Medulla oblongata (tissue), 1 donor: ENCODE results near the gene ZNF507.

Experiments used
- DNase-seq: peaks from one replicate; pipeline ENCODE4 v3.0.0-alpha.2; 2015; ENCODE audit errors: extremely low spot score

Gene ZNF507

DNA sequence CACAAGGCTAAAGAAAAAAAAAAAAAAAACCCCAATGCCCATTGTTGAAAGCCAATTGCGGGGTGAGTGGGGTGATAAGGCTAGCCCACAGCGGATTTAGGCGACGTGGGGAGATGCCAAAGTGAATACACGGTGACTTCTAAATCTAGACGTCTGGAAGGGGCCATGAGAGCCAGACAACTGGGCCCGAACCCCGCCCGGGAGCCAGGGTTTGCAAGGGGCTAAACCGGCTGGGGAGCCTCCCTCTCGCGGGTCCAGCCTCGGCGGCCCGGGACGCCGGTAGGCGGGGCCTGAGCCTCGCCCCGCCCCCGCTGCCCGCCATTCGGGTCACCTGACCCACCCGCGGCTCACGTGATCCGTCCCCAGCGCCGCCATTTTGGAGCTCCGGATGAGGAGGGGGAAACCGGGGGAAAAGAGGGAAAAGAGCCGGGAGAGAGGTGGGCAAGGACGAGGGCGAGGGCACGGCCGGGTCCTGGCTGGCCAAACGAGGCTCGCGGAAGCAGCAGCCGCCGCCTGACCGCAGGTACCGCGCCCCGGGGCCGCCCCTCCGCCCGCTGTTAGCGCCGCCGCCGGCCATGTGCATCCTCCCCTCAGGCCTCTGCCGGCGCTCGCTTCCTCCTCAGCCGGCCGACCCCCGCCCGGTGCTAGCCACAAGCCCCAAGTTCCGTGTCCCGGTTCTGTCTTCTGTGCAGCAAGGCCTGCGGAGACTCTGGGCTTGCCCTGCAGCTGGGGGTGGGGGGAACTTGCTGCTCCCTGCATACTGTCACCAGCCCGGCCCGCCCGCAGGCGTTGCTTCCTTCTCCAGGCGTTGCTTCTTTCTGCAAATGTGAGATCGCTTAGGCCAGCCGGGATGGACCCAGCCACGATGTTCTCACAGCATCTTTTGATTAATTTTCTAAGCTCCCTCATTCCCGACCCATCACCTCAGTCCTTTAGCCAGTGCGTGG is at the start of gene ZNF507:
ZNF507 (plus strand) TSS at position 350 of the 947 bp plus-strand sequence. CDS start 7,221 bp downstream, outside the sequence.
- peak; percentile 71 for DNase-seq

DNA sequence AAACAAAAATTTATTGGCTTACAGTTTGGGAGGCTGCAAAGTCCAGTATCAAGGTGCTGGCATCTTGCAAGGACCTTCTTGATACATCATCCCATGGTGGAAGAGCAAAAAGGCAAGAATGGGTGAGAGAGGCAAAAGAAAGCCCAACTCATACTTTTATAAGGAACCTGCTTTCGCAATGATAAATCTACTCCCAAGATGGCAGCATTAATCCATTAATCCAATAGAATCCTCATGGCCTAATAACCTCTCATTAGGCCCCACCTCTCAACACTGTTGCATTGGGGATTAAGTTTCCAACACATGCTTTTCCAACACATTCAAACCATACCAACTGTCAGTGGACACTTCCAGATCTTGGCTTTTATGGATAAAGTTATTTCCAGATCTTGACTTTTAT is 48.7 kb upstream of the ZNF507 start:
- no peak for DNase-seq

DNA sequence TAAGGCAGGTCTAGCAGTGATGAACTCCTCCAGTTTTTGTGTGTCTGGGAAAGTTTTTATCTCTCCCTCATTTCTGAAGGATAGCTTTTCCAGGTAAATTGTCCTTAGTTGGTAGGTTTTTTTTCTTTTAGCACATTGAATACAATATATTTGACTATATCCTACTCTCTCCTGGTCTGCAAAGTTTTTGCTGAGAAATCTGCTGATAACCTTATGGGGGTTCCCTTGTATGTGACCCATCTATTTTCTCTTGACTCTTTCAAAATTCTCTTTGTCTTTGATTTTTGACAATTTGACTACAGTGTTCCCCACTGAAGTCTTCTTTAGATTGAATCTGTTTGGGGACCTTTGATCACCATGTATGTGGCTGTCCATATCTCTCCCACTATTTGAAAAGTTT is 42.6 kb upstream of the ZNF507 start:
- DNase-seq = no peak

DNA sequence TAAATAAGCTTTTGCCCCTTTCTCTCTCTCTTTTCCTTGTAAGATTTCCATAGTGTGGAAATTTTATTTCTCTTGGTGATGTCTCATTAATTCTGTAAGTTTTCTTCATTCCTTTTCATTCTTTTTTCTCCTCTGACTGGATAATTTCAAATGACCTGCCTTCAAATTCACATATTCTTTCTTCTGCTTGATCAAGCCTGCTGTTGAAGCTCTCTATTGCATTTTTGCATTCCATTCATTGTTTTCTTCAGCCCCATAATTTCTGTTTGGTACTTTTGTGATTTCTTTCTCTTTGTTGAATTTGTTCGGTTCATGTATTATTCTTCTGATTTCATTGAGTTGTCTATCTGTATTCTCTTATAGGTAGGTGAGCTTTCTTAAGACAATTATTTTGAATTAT is 42.2 kb upstream of the ZNF507 start:
- no peak for DNase-seq

DNA sequence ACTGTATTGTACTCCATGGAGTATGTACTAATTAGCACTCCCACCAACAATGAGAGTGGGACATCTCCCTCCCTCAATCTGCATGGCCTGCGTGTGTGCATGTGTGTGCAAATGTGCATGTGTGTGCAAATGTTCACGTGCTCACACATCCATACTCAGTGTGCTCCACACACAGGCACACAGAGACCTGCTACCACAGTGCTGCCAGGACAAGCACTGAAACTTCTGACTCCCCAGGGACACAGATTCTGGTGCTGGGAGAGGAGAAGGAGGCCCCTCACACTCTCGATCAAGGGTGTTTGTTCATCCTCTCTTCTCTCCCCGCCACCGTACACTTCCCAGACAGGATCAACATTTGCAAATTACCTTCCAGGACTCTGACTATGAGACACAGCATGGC is 37.8 kb upstream of the ZNF507 start:
- no peak for DNase-seq

DNA sequence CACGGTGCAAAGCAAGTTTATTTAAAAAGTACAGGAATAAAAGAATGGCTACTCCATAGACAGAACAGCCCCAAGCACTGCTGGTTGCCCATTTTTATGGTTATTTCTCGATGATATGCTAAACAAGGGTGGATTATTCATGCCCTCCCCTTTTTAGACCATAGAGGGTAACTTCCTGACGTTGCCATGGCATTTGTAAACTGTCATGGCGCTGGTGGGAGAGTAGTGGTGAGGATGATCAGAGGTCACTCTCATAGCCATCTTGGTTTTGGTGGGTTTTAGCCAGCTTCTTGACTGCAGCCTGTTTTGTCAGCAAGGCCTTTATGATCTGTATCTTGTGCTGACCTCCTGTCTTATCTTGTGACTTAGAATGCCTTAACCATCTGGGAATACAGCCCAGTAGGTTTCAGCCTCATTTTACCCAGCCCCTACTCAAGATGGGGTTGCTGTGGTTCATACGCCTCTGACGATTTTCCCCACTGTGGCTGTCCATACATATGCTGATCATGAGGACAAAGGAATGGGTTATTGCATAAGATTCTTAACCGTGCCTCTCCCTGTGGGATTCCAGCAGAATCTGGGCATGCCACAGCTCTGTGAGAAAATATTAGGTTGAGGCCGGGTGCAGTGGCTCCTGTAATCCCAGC is 36.9 kb upstream of the ZNF507 start:
- no peak for DNase-seq

DNA sequence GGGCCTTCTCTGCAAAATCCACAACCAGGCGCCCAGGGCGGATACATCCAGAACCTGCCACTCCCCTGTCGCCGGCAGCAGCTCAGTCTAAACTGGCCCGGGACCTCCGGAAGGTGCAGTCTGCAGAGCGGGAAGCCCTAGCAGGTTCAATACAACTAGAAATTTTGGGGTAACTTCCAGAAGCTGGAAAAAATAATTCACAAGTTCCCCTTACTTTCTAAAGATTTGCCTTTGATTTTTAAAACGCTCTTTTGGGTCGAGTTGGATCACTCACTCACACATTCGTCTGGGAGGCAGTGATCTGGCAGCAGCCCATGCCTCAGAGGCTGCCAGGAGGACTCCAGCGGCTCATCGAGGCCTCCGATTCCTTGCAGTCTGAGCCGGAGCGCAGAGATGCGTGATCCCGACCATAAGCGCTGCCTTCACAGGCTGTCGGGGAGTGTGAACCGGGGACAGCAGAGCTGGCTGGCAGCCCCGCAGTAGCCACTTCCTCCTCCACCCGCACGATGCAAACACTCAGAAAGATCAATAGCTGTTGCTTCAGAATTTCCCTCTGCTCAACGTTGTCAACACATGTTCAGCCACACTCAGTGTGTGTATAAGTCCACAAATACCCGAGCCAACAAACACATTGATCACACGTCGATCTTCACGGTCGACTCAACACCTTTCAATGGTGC is 35.6 kb upstream of the ZNF507 start:
- DNase-seq = no peak

DNA sequence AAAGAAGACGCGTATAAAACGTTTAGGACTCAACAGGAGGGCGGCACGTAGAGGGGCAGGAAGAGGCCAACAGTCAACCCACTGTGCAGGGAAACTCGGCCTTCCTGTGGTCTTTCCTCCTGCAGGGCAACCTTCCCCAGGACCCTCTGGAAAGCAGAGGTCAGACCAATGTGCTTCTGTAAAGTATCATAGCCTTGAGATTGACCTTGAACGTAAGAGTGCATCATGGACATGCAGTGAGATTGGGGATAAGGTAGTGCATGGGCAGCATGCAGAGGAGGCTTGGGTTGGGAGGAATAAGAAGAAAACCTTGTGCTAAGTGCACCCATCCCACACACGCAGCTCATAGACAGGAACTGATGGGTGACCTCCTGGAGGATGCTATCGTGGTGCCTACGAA is 34.0 kb upstream of the ZNF507 start:
- DNase-seq = no peak

DNA sequence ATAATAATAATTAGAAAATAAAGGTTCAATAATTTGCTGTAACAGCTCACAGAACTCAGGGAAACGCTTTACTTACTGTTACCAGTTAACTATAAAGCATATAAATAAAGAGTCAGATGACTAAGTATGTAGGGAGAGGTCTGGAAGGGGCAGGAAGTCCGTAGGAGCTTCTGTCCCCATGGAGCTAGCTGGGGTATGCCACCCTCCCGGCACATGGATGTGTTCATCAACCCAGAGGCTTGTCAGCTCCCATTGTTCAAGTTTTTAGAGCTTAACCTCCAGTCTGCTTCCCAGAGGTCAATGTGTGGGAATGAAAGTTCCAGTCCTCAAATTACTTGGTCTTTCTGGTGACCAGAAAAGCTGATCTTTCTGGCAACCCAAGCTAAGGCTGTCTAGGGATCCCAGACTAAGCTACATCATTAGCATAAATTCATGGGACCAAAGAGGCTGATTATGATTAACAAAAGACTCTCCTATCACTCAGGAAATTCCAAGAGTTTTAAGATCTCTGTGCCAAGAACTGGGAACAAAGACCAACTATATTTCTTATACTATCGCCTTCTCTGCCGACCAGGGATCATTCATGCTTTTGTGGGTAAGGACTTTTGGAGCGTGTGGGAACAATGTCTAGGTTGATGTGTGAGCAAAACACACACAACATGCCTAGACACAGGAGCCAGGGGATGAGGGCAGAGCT is 31.7 kb upstream of the ZNF507 start:
- DNase-seq = no peak

DNA sequence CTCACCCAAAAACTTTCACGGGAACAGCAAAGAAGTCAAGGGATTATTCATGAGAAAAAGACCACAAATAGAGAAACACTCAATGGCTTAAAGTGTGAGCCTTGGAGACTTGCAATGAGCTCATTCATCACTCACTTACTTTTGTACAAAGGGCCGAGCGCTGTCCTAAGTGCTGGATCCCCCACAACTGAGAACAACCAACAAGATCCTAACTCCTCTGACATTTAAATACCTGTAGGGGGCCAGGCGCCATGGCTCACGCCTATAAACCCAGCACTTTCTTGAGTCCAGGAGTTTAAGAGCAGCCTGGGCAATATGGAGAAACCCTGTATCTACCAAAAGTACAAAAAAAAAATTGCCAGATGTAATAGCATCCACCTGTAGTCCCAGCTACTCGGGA is 29.4 kb upstream of the ZNF507 start:
- no peak for DNase-seq

DNA sequence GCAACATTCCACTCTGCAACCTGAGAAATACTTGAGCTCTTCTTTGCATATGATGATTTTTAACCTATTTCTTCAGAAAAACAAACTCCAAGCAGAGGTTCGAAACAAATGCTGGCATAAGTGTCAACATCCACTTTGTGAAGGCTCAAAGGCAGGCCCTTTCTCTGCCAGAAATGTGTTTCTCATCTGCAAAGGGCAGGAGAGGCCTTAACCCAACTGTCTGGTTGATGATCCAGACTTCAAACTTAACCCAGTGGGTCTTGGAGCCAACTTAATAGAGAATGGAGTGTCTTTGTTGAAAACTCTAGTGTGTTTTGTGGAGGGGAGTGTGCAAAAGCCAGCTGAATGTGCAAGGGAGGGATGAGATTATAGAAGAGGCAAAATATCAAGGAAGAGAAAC is 28.3 kb upstream of the ZNF507 start:
- no peak for DNase-seq

DNA sequence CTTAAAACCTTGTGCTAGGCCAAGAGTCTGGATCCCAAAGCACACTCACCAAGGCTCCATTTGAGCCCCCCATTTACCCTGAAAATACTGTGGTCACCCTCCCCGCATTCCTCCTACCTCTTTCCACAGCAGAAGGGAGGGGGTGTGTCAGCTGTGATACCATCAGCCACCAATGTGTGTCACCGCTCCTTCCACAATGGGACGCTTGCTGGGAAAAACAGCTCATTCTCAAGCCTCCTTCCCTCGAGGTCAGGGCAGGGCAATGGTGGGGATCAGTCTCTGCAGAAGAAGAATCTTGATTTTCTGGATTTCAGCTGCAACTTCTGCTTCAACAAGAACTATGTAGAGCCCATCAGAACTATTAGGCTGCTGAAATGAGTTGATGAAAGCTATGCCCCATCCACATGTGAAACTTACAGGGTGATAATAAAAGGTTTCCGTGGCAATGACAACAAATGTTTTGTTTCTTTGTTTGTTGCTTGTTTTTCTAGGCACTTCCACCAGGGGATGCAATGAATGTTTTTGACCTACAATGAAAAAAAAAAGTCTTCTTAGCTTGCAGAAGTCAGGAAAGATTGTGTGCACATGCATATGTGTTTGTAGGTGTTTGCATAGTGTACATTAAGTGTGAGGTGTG is 26.4 kb upstream of the ZNF507 start:
- DNase-seq = peak; percentile 54

DNA sequence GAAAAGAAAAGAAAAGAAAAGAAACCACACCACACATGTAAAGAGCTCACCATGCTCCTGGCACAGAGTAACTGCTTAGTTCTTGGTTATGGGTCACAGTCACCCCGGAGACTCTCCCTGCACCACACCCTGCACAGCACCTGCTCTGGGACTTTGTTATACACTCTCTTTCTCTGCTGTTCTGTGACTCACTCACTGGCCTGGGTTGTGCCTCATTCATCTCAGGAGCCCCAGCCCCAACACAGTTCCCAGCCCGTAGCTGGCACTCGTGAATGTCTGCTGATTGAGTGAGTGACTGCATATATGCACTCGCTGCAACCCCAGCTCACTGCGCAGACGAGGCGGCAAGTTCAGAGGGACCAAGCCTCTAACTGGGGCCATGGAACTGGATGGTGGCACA is 22.9 kb upstream of the ZNF507 start:
- no peak for DNase-seq

DNA sequence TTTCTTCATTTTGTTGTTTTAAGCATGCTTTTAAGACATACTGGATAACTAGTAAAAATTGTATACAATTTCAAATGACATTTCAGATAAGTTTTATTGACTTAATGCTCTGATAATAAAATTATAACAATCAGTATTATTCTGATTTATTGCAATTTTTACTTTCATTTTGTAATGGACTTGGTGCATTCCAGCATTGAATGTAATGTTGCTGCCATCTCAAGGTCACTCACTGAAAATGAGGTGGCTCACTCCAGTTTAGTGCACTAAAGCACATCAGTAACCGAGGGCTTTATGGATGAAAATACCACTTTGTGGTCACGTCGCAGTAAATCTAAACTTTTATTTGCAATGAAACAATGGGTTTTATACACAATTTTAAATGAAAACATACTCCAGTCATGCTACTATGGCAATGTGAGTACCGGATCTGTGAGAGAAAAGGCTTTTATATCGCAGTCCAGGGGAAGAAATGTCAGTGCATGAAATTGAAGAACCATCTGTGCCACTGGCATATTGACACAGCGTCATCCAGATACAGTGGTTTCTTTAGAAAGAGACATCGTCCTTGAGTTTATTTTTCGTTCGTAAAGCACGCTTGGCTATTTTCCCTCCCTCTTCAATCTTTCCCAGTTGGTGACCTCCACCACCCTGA is 20.7 kb upstream of the ZNF507 start:
- peak; percentile 64 for DNase-seq

DNA sequence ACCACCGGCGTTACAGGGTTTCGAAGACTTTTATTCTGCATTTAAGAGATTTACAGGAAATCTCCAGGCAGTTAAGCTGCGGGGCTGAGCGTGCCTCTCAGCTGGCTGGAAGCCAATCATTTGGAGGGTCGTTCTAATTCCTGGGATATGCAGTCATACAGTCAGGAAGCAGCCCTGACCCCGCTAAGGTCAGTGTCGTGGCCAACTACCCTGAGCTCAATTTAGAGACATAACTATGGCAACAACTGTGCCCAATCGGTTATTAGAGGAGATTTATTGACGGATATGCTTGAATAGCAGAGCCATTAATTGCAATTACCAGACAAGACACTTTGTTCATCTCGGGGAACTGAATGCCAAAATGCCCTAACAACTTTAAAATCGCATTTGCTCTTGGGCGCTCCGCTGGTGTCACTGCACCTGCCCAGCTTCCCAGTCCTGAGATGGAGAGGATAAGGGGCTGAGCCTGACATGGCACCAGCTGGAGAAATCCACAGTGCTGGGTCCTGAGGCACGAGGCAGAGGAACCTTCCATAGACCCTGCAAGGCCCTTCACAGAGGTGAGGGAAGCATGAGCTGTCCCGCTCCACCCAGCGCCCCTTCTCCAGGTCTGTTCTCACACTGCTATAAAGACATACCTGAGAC is 15.1 kb upstream of the ZNF507 start:
- no peak for DNase-seq

DNA sequence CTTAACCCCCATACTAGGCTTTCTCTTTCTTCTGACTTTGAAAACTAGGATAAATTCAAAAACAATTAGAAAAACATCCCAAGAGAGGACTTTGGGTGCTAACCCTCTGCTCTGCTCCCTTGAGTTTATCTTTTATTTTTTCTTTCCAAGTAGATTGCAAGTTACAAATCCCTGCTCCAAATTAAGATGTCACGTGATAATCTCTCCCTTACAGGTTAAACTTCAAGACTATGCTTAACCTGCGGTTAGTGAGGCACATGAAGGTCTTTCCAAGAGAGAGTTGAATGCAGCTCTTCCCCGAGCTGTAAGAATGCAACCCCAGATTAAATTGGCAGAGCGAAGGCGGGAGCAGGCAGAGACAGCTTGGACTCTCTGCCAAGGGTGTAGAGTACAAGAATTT is 12.2 kb upstream of the ZNF507 start:
- no peak for DNase-seq

DNA sequence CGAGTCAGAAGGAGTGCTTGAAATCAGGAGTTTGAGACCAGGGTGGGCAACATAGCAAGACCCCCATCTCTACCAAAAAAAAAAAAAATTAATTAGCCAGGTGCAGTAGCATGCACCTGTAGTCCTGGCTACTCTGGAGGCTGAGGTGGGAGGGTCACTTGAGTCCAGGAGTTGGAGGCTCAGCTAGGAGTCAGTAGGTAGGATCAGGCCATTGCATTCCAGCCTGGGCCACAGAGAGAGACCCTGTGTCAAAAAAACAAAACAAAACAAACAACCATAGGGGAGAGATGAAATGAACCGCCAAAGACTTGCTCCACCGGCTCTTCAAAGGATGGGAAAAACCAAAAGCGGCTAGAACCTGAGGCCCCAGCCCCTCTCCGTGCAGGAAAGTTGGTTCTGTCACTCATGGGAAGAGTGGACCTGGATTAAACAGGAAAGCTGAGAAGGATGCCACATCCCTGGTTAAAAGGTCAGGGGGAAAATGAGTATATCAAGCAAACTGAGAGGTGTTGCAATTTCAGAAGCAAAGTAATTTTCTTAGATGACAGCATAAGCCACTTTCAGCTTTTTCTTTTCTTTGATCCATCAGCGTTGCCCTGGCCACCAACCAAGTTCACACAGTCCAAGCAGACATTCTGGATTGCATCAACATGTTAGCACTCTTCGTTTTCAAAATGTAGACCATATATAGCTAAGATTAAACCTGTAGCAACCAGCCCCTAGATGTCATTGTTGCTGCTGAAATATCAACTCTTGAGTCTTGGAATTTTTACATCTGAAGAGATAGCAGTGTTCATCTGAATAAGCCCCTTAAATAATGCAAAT is 8.9 kb upstream of the ZNF507 start:
- DNase-seq = peak; percentile 21

DNA sequence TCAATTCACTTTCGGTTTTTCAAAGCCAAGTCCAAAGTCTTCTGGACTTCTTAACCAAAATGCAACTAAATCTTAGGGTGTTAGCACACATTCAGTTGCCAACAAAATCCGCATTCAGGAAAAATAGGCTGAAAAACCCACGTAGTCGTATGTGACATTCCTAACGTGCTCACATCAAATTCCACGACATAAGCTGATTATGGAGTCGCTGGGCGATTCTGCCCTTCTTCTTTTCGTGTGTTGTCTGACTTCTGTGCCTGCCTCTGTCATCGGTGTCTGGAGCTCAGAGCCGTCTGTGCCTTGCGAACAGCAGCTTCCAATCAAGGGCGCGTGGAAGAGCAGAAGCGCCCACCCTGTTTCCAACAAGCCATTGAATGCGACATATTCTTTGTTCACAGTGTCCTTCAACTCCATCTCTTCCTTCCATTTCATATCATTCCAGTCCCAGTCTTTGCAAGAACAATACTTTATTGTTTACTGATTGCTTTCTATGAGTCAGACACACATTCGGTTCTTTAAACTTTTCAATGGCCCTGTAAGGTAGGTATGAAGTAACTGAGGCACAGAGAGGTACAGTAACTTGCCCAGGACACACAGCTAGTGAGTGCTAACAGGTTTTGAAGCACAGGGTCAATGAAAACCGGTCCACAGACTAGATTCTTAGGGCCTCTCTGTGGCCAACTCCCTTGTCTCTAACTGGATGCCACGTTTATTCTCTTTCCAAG is 8.2 kb upstream of the ZNF507 start:
- DNase-seq = no peak

DNA sequence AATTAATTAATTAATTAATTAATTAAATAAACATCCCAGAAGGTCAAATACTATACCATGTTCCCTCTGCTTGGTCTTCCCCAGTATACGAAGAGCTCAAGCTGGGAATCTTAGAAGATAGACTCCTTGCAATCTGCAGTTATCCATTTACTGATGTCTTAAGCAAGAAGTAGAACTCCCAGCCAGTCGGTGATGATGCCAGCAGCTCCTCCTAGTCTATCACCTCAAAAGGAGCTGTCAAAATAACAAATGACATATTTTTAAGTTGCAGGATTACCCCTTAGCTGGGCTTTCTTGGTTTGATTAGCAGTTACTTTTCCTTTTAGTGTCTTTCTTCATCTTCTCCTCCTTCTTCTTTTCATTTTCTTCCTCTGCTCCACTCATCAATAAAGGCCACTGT is 6.0 kb upstream of the ZNF507 start:
- no peak for DNase-seq
